CD14-positive monocyte (primary cell): Measurements from ENCODE around the gene PLA2G12A. TPM values are rescaled to one million over a fixed set of nuclear protein-coding genes. Genes with fewer than 3 reads are reported as not detected.

ENCODE experiments used
- DNase-seq, 3 donors: peaks; one replicate each; pipeline ENCODE4 v3.0.0-alpha.2; 2011 to 2022
- H2AFZ ChIP-seq: 2 replicates; pipeline ENCODE4 v1.6.0; 2012; ENCODE audit warnings: mild to moderate bottlenecking, low read depth, low read length, inconsistent platforms; ENCODE audit not compliant: insufficient read depth, poor library complexity, severe bottlenecking
- H3K27ac ChIP-seq, 2 donors: 1 replicate in 1 of 2; 2 replicates in 1 of 2; pipeline ENCODE4 v1.5.1; 2012 to 2013; ENCODE audit warnings: low read length in 2 of 2, control low read depth in 1 of 2, inconsistent platforms in 1 of 2, low read depth in 1 of 2, mild to moderate bottlenecking in 1 of 2
- H3K27me3 ChIP-seq, 2 donors: one replicate each; pipeline versions ENCODE4 v1.6.0 to v1.6.1; 2011 to 2013; ENCODE audit warnings: low read length in 2 of 2; ENCODE audit not compliant: control insufficient read depth in 2 of 2, insufficient read depth in 2 of 2
- H3K36me3 ChIP-seq, 2 donors: replicated peaks in 1 of 2; 1 replicate in 1 of 2; 2 replicates in 1 of 2; pipeline versions ENCODE4 v1.5.1 to v1.6.1; 2012 to 2013; ENCODE audit warnings: low read length in 2 of 2, control low read depth in 1 of 2, inconsistent platforms in 1 of 2, mild to moderate bottlenecking in 1 of 2; ENCODE audit not compliant: insufficient read depth in 2 of 2, control insufficient read depth in 1 of 2
- H3K4me1 ChIP-seq, 2 donors: 1 replicate in 1 of 2; 2 replicates in 1 of 2; pipeline versions ENCODE4 v1.5.1 to v1.6.1; 2012 to 2013; ENCODE audit warnings: low read length in 2 of 2, control low read depth in 1 of 2, inconsistent platforms in 1 of 2, mild to moderate bottlenecking in 1 of 2, moderate library complexity in 1 of 2; ENCODE audit not compliant: insufficient read depth in 2 of 2, control insufficient read depth in 1 of 2
- H3K4me2 ChIP-seq: replicated peaks from 2 replicates; pipeline ENCODE3; 2012; ENCODE audit warnings: low read length, moderate library complexity, mild to moderate bottlenecking; ENCODE audit not compliant: poor library complexity, severe bottlenecking; ENCODE audit errors: extremely low read depth
- H3K4me3 ChIP-seq, 3 experiments: fragments of 200-600 bp in 1 of 3; sonication (generic) in 1 of 3; replicated peaks in 1 of 3; 1 replicate in 2 of 3; 2 replicates in 1 of 3; pipeline ENCODE4 v1.5.1; 2011 to 2013; ENCODE audit warnings: low read length in 3 of 3, mild to moderate bottlenecking in 3 of 3, control low read depth in 2 of 3, low read depth in 2 of 3, inconsistent platforms in 1 of 3, moderate library complexity in 1 of 3
- H3K79me2 ChIP-seq: 2 replicates; pipeline ENCODE4 v1.6.0; 2012; ENCODE audit warnings: mild to moderate bottlenecking, control low read depth, inconsistent platforms, low read length, moderate library complexity; ENCODE audit not compliant: insufficient read depth
- H3K9ac ChIP-seq: 2 replicates; pipeline ENCODE4 v1.6.0; 2017; ENCODE audit warnings: low read length, mild to moderate bottlenecking; ENCODE audit not compliant: insufficient read depth, poor library complexity, severe bottlenecking
- H3K9me3 ChIP-seq, 2 donors: replicated peaks in 1 of 2; 1 replicate in 1 of 2; 2 replicates in 1 of 2; pipeline versions ENCODE4 v1.5.1 to v1.6.1; 2012 to 2013; ENCODE audit warnings: low read length in 2 of 2, control low read depth in 1 of 2; ENCODE audit not compliant: control insufficient read depth in 1 of 2, insufficient read depth in 1 of 2
- H4K20me1 ChIP-seq: 2 replicates; pipeline ENCODE4 v1.6.0; 2012; ENCODE audit warnings: mild to moderate bottlenecking, low read length, control low read depth, moderate library complexity; ENCODE audit not compliant: insufficient read depth
- H3K27ac Mint-ChIP-seq, 7 donors: one replicate each; pipeline ENCODE4 v1.8.0; 2020; ENCODE audit warnings: mild to moderate bottlenecking in 7 of 7, mixed read lengths in 7 of 7, moderate library complexity in 6 of 7, inconsistent platforms in 2 of 7
- H3K27me3 Mint-ChIP-seq, 3 donors: one replicate each; pipeline ENCODE4 v1.8.0; 2021 to 2022; ENCODE audit warnings: low read depth in 3 of 3, mild to moderate bottlenecking in 3 of 3, mixed read lengths in 3 of 3, moderate library complexity in 3 of 3, inconsistent platforms in 1 of 3
- H3K36me3 Mint-ChIP-seq, 2 donors: one replicate each; pipeline ENCODE4 v1.8.0; 2020; ENCODE audit warnings: mixed read lengths in 2 of 2, inconsistent platforms in 1 of 2, mild to moderate bottlenecking in 1 of 2
- H3K4me1 Mint-ChIP-seq: one replicate; pipeline ENCODE4 v1.8.0; 2020; ENCODE audit warnings: mild to moderate bottlenecking, mixed read lengths
- H3K4me3 Mint-ChIP-seq, 2 donors: one replicate each; pipeline ENCODE4 v1.8.0; 2020; ENCODE audit warnings: mild to moderate bottlenecking in 2 of 2, mixed read lengths in 2 of 2, moderate library complexity in 1 of 2
- H3K9me3 Mint-ChIP-seq, 7 donors: one replicate each; pipeline ENCODE4 v1.8.0; 2020 to 2022; ENCODE audit warnings: mixed read lengths in 7 of 7, mild to moderate bottlenecking in 6 of 7, moderate library complexity in 6 of 7, inconsistent platforms in 2 of 7
- WGBS: methylation state at CpG from one replicate; pipeline ENCODE4 v1.1.5; 2013; ENCODE audit warnings: missing lambda C conversion rate; ENCODE audit not compliant: insufficient coverage; 5-methylcytosine and 5-hydroxymethylcytosine counted together
- intact Hi-C, 2 donors: fragments of 100-400 bp; cut with micrococcal nuclease; formaldehyde crosslinking; loops; one replicate each; pipeline versions ENCODE4 v1.15.0 to v1.15.1; 2023
- polyA plus RNA-seq, 3 donors: library from polyadenylated mRNA; depleted of rRNA in 1 of 3; unstranded in 2 of 3; stranded (reverse) in 1 of 3; fragments of 300-500 nt in 2 of 3; fragments of >200 nt in 1 of 3; fragmentation: Illumina TruSeq in 2 of 3; gene quantifications; 1 replicate in 2 of 3; 2 replicates in 1 of 3; pipeline ENCODE4 v1.2.3, GENCODE V29; 2012 to 2021
- TF ChIP-seq, protein P1 (sequence below): fragments of 200-600 bp; IDR thresholded peaks from one replicate; pipeline ENCODE4 v1.8.0; 2022; ENCODE audit warnings: antibody characterized with exemption, mild to moderate bottlenecking

The PLA2G12A gene
- polyA plus RNA-seq, 3 donors = 1.8 to 16.2 (median 15.1) TPM

DNA sequence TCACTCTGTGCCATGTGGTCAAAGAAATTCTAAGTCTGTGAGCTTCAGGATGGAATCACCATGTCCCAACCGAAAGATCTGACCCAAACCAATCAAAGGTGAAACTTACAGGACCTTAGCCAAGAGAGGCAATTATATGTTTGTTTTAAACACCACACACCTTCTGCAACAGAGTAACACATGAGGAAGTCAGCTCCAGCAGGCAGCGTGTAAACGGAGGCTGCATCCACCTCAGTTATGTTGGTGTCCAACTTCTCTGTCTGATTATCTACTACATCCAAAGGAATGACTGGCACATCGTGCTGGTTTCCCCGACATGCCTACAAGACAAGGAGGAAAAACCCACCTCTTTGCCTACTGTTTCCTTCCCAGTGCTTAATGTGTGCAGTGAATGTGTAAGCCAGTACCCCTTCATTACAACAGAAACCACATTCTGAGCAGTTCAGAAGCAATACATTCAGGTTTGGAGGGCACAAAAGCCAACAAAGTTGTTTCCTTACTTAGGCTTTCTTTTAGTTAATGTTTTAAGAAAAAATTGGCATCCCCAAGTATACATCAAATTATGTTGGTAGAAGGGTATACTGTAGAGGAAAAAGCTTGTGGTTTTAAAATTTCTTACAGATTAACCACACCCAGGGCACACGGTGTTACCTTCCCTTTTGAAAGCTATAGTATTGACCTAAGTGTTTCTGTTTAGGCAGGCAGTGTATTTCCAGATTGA is 39.0 kb downstream of the PLA2G12A start:
- Mint-ChIP-seq H3K9me3 (no peaks in the 10 kb centered on the region), H3K4me1 (peaks cover 7% of the 10 kb centered on the region), H3K36me3 (peaks cover 64 to 73% of the 10 kb centered on the region in 2 donors), H3K27me3 (peaks cover 0 to 1% (median 0%) of the 10 kb centered on the region in 3 donors), H3K27ac (peak overlapping the region in 2 of 7 donors; percentile 63 to 70), H3K4me3 (no peak overlapping the region)
- no peak overlapping the region for H3K4me3 ChIP-seq
- no peaks in the 10 kb centered on the region for H3K27me3 ChIP-seq
- peak overlapping the region in 1 of 2 donors; percentile 7 for H3K27ac ChIP-seq
- no peak overlapping the region for H3K4me2 ChIP-seq
- no peak overlapping the region for H3K9ac ChIP-seq
- no peak overlapping the region for H2AFZ ChIP-seq
- H3K36me3 ChIP-seq = peaks cover 47 to 82% of the 10 kb centered on the region in 2 donors
- TF ChIP-seq, protein P1, sequence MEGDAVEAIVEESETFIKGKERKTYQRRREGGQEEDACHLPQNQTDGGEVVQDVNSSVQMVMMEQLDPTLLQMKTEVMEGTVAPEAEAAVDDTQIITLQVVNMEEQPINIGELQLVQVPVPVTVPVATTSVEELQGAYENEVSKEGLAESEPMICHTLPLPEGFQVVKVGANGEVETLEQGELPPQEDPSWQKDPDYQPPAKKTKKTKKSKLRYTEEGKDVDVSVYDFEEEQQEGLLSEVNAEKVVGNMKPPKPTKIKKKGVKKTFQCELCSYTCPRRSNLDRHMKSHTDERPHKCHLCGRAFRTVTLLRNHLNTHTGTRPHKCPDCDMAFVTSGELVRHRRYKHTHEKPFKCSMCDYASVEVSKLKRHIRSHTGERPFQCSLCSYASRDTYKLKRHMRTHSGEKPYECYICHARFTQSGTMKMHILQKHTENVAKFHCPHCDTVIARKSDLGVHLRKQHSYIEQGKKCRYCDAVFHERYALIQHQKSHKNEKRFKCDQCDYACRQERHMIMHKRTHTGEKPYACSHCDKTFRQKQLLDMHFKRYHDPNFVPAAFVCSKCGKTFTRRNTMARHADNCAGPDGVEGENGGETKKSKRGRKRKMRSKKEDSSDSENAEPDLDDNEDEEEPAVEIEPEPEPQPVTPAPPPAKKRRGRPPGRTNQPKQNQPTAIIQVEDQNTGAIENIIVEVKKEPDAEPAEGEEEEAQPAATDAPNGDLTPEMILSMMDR = no peak
- no peaks in the 10 kb centered on the region for H4K20me1 ChIP-seq
- no peak for DNase-seq
- no peaks in the 10 kb centered on the region for H3K9me3 ChIP-seq
- no peaks in the 10 kb centered on the region for H3K79me2 ChIP-seq
- H3K4me1 ChIP-seq = no peaks in the 10 kb centered on the region
- no CpG with 5 or more reads among the region's 6 CpGs for WGBS
- intact Hi-C loops = no loop called here

DNA sequence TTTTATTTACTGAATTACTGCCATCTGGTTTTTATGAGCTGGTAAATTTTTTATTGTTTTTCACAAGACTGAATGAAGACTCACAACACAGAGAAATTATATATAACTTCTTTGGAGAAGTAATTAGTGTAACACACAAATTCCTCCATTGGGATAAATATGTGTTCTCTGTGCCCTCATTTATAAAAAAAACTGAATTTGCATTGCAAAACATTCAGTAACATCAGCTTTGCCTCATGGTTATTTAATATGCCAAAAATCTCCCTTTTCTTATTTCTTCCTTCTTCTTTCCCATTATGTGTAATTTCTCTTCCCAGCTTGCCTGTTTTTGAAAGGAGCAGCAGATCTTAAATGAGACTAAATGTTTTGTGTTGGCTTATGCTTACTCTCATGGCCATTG is 45.1 kb downstream of the PLA2G12A start:
- DNase-seq = no peak
- H3K4me1 ChIP-seq = no peaks in the 10 kb centered on the region
- H3K9me3 ChIP-seq = no peaks in the 10 kb centered on the region
- H3K9me3 Mint-ChIP-seq = peaks cover 0 to 2% (median 0%) of the 10 kb centered on the region in 7 donors
- H3K4me2 ChIP-seq = no peak overlapping the region
- no peak overlapping the region for H2AFZ ChIP-seq
- H3K4me1 Mint-ChIP-seq = peaks cover 6% of the 10 kb centered on the region
- peaks cover 30 to 93% of the 10 kb centered on the region in 2 donors for H3K36me3 ChIP-seq
- H3K9ac ChIP-seq = no peak overlapping the region
- intact Hi-C loops = no loop called here
- no peaks in the 10 kb centered on the region for H3K79me2 ChIP-seq
- no peaks in the 10 kb centered on the region for H3K27me3 Mint-ChIP-seq
- H3K4me3 Mint-ChIP-seq = no peak overlapping the region
- H3K27ac ChIP-seq = no peak overlapping the region
- H3K27ac Mint-ChIP-seq = no peak overlapping the region
- H4K20me1 ChIP-seq = peaks cover 4% of the 10 kb centered on the region
- no peaks in the 10 kb centered on the region for H3K27me3 ChIP-seq
- TF ChIP-seq, protein P1 = no peak
- no peak overlapping the region for H3K4me3 ChIP-seq
- peaks cover 73 to 84% of the 10 kb centered on the region in 2 donors for H3K36me3 Mint-ChIP-seq
